Parathyroid adenoma (tissue), 2 donors: ENCODE data around the gene LEF1.

Experiments used
- H2AFZ ChIP-seq: fragments of 300-600 bp; sonication (generic); one replicate; pipeline ENCODE4 v1.7.0; 2017; ENCODE audit warnings: antibody characterized with exemption, mild to moderate bottlenecking
- H3K27ac ChIP-seq: fragments of 300-600 bp; sonication (generic); one replicate; pipeline ENCODE4 v1.7.0; 2017
- H3K27me3 ChIP-seq: fragments of 300-600 bp; sonication (generic); one replicate; pipeline ENCODE4 v1.7.0; 2017; ENCODE audit warnings: low read length; ENCODE audit not compliant: control insufficient read depth, insufficient read depth
- H3K36me3 ChIP-seq: fragments of 300-600 bp; sonication (generic); one replicate; pipeline ENCODE4 v1.7.0; 2017; ENCODE audit warnings: low read length; ENCODE audit not compliant: control insufficient read depth, insufficient read depth
- H3K4me1 ChIP-seq: fragments of 300-600 bp; sonication (generic); one replicate; pipeline ENCODE4 v1.7.0; 2017; ENCODE audit warnings: control low read depth
- H3K4me2 ChIP-seq: fragments of 300-600 bp; sonication (generic); one replicate; pipeline ENCODE4 v1.7.0; 2017; ENCODE audit warnings: low read length
- H3K4me3 ChIP-seq: fragments of 300-600 bp; sonication (generic); one replicate; pipeline ENCODE4 v1.7.0; 2017; ENCODE audit warnings: low read depth, low read length
- H3K79me2 ChIP-seq: fragments of 300-600 bp; sonication (generic); one replicate; pipeline ENCODE4 v1.7.0; 2017; ENCODE audit warnings: control low read depth
- H3K9ac ChIP-seq: fragments of 300-600 bp; sonication (generic); one replicate; pipeline ENCODE4 v1.7.0; 2017; ENCODE audit warnings: mild to moderate bottlenecking
- H3K9me3 ChIP-seq: fragments of 300-600 bp; sonication (generic); one replicate; pipeline ENCODE4 v1.7.0; 2017; ENCODE audit warnings: low read length; ENCODE audit not compliant: control insufficient read depth
- TF ChIP-seq, protein P1 (sequence below): fragments of 300-600 bp; sonication (generic); IDR thresholded peaks from one replicate; pipeline ENCODE4 v1.7.0; 2017; ENCODE audit warnings: antibody characterized with exemption, mild to moderate bottlenecking
- donor health status: primary hyperparathyroidism.

Gene LEF1

DNA sequence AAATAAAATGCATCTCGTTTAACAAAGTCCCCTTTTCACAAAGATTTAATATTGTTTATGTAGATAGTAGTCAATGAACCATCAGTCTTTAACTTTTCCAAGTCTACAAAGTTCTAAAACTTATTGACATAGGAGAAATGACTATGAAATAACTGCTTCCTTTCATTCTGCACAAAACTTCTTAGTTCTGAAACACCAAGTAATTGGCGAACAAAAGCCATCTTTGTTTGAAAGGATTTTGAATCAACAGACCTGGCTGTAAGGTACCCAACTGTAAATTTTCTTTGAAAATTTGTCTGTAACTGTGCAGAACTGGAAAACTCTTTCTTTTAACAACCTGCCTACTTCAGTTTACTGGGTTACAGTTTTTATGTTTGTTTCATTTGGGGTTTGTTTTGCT lies 25.9 kb downstream of the LEF1 start:
- TF ChIP-seq, protein P1, sequence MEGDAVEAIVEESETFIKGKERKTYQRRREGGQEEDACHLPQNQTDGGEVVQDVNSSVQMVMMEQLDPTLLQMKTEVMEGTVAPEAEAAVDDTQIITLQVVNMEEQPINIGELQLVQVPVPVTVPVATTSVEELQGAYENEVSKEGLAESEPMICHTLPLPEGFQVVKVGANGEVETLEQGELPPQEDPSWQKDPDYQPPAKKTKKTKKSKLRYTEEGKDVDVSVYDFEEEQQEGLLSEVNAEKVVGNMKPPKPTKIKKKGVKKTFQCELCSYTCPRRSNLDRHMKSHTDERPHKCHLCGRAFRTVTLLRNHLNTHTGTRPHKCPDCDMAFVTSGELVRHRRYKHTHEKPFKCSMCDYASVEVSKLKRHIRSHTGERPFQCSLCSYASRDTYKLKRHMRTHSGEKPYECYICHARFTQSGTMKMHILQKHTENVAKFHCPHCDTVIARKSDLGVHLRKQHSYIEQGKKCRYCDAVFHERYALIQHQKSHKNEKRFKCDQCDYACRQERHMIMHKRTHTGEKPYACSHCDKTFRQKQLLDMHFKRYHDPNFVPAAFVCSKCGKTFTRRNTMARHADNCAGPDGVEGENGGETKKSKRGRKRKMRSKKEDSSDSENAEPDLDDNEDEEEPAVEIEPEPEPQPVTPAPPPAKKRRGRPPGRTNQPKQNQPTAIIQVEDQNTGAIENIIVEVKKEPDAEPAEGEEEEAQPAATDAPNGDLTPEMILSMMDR, result no peak
- H3K9ac ChIP-seq, result no peak overlapping the region
- H3K4me1 ChIP-seq, result no peaks in the 10 kb centered on the region
- no peak overlapping the region for H2AFZ ChIP-seq
- no peaks in the 10 kb centered on the region for H3K79me2 ChIP-seq
- no peak overlapping the region for H3K4me2 ChIP-seq
- no peak overlapping the region for H3K27ac ChIP-seq
- no peaks in the 10 kb centered on the region for H3K9me3 ChIP-seq
- H3K36me3 ChIP-seq, result no peaks in the 10 kb centered on the region
- no peak overlapping the region for H3K4me3 ChIP-seq
- no peaks in the 10 kb centered on the region for H3K27me3 ChIP-seq

DNA sequence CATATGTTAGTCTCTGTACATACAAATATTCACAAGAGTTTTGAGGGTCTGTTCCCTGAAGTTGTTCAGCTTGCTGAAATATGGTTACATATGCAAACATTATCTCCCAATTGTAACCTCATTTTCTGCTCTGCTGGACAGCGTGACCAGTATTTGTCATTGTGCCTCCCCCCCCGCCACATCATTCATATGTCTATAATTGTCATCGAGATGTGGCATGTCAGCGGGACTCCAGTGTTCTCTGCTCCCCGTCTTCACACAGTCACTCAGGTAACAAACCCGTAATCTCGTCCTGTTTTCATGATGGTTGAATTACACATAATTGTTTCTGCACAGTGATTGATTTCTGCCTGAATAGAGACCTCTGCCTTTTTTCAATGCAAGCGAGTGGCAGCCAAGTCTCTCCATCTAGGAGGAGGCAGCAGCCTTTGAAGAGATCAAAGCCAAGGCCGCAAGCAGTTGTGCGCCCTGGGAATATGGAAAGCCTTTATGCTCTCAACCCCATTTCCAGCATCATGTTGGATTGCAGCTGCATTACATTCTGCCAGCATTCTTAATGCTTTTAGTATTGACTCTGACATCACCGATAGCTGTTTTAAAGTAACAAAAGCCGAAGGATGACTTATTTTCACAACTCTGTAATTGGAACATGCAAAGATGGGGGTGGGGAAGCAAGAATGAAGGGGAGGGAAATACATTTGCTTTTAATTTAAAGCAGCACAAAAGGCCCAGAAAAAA lies 27.4 kb downstream of the LEF1 start:
- no peaks in the 10 kb centered on the region for H3K4me1 ChIP-seq
- no peak overlapping the region for H3K9ac ChIP-seq
- no peaks in the 10 kb centered on the region for H3K79me2 ChIP-seq
- H3K9me3 ChIP-seq, result no peaks in the 10 kb centered on the region
- H3K4me2 ChIP-seq, result no peak overlapping the region
- H3K27me3 ChIP-seq, result no peaks in the 10 kb centered on the region
- TF ChIP-seq, protein P1, result no peak
- H3K27ac ChIP-seq, result no peak overlapping the region
- H3K4me3 ChIP-seq, result no peak overlapping the region
- H2AFZ ChIP-seq, result no peak overlapping the region
- H3K36me3 ChIP-seq, result no peaks in the 10 kb centered on the region

DNA sequence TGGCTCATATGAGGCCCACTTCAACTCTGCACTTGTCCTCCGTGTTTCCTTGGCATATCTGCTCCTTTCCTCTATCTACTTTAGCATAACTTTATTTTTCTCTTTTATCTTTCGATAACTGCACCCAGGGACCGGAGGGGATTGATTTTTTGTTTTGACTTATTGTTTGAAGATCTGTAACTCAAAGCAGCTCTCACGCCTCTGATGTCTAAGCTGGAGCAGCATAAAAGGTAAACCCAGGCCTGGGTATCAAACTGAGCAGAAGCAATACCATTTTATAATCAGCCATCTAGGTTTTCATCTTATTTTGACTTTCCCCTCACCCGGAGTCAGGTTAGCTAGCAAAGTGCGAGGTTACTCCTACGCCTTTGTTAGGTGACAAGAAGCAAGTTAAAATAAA lies 28.4 kb downstream of the LEF1 start:
- TF ChIP-seq, protein P1, result no peak
- Histone ChIP-seq H3K27ac (no peak overlapping the region), H3K9ac (no peak overlapping the region), H3K9me3 (no peaks in the 10 kb centered on the region), H3K4me3 (no peak overlapping the region), H3K79me2 (no peaks in the 10 kb centered on the region), H3K4me1 (no peaks in the 10 kb centered on the region), H3K27me3 (no peaks in the 10 kb centered on the region), H2AFZ (no peak overlapping the region), H3K4me2 (no peak overlapping the region), H3K36me3 (no peaks in the 10 kb centered on the region)

DNA sequence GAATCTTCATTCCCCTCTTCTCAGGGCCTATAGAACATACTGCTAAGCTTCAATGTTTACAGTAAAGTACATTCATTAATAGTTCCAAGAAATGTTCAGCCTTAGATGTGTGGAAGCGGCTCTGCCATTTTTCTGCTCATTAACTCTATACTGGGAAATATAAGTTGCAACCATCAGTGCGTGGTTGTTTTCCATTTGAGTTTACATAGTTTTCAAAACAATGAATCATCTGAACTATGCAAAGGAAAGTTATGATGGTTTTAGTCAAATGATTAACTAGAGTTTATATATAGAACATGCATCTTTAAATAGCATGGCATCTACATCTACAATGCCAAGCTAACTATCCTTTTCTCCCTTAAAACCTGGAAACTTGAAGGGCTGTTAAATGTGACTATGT lies 29.6 kb downstream of the LEF1 start:
- Histone ChIP-seq H3K27ac (no peak overlapping the region), H3K4me3 (no peak overlapping the region), H3K27me3 (no peaks in the 10 kb centered on the region), H3K9me3 (no peaks in the 10 kb centered on the region), H3K9ac (no peak overlapping the region), H3K4me2 (no peak overlapping the region), H2AFZ (no peak overlapping the region), H3K4me1 (no peaks in the 10 kb centered on the region), H3K79me2 (no peaks in the 10 kb centered on the region), H3K36me3 (no peaks in the 10 kb centered on the region)
- TF ChIP-seq, protein P1, result no peak
